Measurements from ENCODE around the gene RAI1.

The RAI1 gene

GRCh38 chr17:17763734-17764133 lies 82.5 kb downstream of the RAI1 start:
- no peak for DNase-seq (ENCODE audit: insufficient read length)
- TF ChIP-seq TAF1 (IDR thresholded peaks at IDR 0.05; ENCODE audit: borderline replicate concordance, low read depth, low read length) (no peak), POLR2AphosphoS5 (IDR thresholded peaks at IDR 0.05; ENCODE audit: low read depth, low read length) (no peak), POLR2A (IDR thresholded peaks at IDR 0.05; ENCODE audit: low read depth, low read length) (no peak)
- peak; percentile 74 for FAIRE-seq

DNA sequence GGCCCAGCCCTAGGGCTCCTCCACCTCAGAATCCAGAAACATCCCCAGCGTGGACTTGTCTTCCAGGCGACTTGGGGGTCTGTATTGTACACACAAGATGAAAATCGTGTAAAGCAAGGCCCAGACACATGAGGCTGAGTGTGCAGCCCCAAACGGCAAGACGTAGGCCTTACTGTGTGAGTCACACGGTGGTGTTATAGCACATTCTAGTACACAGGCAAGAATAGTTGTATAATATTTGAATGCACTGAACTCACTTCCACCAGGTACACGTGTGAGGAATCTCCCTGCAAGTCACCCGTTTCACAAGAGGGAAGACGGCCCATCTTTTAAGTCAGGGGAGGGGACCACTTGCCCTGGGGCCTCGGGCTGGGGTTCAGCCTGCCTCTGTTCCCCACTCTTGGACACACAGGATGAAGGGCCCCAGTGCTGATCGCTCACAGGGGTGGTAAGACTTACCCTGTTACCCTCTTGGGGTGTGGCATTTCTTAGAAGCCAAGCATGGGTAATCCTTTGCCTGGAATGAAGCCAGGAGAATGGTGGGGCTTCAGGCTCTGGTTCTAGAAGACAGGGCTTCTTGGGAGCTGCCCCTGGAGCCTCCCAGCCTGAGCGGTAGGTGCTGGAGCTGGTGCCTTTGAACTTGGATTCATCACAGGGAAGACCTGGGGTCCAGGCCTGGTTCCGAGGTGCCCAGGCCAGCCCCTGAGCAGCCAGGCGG lies 84.3 kb downstream of the RAI1 start:
- DNase-seq (ENCODE audit: insufficient read length): no peak
- TF ChIP-seq POLR2AphosphoS5 (IDR thresholded peaks at IDR 0.05; ENCODE audit: low read depth, low read length) (no peak), POLR2A (IDR thresholded peaks at IDR 0.05; ENCODE audit: low read depth, low read length) (no peak), TAF1 (IDR thresholded peaks at IDR 0.05; ENCODE audit: borderline replicate concordance, low read depth, low read length) (no peak)
- FAIRE-seq: peak; percentile 5

DNA sequence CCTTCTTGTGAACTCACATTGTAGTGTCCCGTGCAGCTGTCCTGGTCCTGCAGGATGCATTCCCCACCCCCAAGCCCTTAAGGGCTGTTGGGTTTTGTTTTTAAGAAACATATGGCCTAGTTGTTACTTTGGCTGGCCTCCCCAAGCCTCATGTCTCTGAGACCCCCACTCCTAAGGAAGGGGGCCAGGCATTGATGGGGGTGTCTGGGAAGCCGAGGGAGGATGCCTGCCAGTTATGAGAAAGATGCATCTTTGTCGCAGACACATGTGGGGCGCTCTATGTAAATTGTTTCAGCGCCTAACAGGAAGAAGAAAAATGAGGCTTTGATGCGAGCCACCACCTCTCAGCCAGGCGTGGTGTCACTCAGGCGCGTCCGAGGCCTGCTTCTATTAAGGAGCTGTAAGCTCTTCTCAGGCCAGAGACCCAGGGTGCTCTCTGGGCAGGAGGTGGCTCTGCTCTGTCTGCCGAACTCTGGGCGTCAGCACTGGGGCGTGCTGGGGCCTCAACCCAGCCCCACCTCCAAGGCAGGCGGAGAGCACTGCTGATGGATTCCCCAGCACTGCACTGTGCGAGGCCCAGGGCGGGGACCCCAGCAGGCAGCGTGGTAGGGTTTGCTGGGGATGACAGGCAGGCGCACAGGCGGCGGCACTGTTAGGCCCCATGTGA lies 85.0 kb downstream of the RAI1 start:
- 0 out of 2 replicates have a peak, but pooled peaks have one; percentile 42 for TF ChIP-seq POLR2AphosphoS5 (IDR thresholded peaks at IDR 0.05; ENCODE audit: low read depth, low read length)
- peak; percentile 72; the same call in 1 of the 2 replicates for TF ChIP-seq POLR2A (IDR thresholded peaks at IDR 0.05; ENCODE audit: low read depth, low read length)
- no peak for TF ChIP-seq TAF1 (IDR thresholded peaks at IDR 0.05; ENCODE audit: borderline replicate concordance, low read depth, low read length)
- FAIRE-seq (peak; percentile 88), DNase-seq (ENCODE audit: insufficient read length) (peak; percentile 71)

DNA sequence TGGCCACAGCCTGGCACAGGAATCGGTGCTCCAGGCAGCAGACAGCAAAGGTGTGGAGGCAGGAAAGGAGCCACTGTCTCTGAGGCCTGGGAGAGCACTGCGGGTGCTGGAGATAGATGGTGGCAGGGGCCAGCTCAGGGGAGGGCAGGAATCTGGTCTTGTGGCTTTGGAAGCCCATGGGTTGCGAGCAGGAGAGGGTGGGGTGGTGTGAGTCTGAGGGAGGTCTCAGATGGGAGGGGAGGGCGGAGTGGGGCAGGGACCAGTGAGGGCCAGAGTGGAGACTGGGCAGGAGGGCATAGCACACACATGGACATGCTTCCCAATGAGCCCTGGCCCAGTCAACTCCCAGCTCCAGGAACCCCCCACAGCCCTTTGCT lies 85.5 kb downstream of the RAI1 start:
- no peak for DNase-seq (ENCODE audit: insufficient read length)
- TF ChIP-seq POLR2A (IDR thresholded peaks at IDR 0.05; ENCODE audit: low read depth, low read length) (no peak), TAF1 (IDR thresholded peaks at IDR 0.05; ENCODE audit: borderline replicate concordance, low read depth, low read length) (no peak), POLR2AphosphoS5 (IDR thresholded peaks at IDR 0.05; ENCODE audit: low read depth, low read length) (no peak)
- FAIRE-seq: no peak

- TF ChIP-seq POLR2AphosphoS5 (IDR thresholded peaks at IDR 0.05; ENCODE audit: low read depth, low read length) (no peak), POLR2A (IDR thresholded peaks at IDR 0.05; ENCODE audit: low read depth, low read length) (no peak), TAF1 (IDR thresholded peaks at IDR 0.05; ENCODE audit: borderline replicate concordance, low read depth, low read length) (no peak)
- no peak for DNase-seq (ENCODE audit: insufficient read length)
- FAIRE-seq: no peak
Observed at GRCh38 chr17:17767154-17767869, 86.1 kb downstream of the RAI1 start.

DNA sequence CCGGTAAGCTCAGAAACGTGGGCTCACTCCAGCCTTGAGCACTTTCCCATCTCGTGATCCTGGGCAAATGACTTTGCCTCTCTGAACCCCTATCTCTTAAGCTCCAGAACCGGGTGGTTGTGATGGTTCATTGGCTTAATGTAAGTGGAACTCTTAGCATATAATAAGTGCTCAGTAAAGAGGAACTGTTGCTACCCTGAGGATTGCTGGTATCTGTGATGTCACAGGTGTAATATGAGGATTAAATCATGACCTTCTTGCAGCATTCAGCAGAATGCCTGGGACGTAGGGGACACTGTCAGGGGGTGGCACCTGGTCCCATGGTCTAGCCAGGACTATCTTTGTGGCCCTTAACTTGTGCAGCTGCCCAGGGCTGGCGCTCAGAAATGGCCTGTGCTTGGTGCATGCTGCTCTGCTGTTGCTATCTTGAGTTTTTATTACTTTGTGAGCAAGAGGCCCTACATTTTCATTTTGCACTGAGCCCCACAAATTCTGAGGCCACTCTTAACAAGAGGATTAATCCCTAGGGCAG lies 86.7 kb downstream of the RAI1 start:
- DNase-seq (ENCODE audit: insufficient read length) (no peak), FAIRE-seq (peak; percentile 69)
- TF ChIP-seq POLR2AphosphoS5 (IDR thresholded peaks at IDR 0.05; ENCODE audit: low read depth, low read length) (no peak), POLR2A (IDR thresholded peaks at IDR 0.05; ENCODE audit: low read depth, low read length) (no peak), TAF1 (IDR thresholded peaks at IDR 0.05; ENCODE audit: borderline replicate concordance, low read depth, low read length) (no peak)

DNA sequence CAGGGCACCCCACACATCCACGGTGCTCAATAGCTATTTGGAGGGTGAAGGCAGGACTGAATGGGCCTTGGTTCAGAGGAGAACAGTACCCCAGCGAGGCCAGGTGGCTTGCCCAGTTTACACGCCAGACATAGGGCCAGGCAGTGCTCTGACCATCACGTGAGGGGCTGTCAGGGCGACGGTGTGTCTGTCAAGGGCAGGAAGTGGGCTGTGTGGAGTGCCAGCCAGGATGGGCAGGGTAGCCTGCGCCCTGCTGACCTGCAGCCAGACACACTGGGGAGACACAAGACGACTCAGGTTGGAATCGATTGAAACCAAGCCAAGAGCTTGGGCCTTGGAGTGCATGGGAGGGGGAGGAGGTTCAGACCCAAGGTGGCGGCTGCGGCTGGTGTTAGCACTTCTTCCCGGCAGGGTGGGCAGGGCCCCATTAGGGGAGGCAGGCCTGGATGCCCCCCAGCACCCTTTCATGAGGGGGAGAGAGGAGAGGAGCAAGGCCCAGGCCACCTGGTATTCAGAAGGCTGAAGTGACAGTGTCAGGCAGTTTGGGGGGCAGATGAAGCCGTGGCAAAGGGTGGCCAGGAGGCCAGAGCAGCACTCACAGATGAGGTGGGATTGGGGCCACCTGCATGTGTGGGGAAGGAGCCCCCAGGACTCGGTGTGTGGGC lies 87.3 kb downstream of the RAI1 start:
- no peak for TF ChIP-seq TAF1 (IDR thresholded peaks at IDR 0.05; ENCODE audit: borderline replicate concordance, low read depth, low read length)
- no peak for TF ChIP-seq POLR2A (IDR thresholded peaks at IDR 0.05; ENCODE audit: low read depth, low read length)
- no peak for TF ChIP-seq POLR2AphosphoS5 (IDR thresholded peaks at IDR 0.05; ENCODE audit: low read depth, low read length)
- FAIRE-seq (no peak), DNase-seq (ENCODE audit: insufficient read length) (no peak)

- no peak for DNase-seq (ENCODE audit: insufficient read length)
- FAIRE-seq: no peak
- TF ChIP-seq POLR2A (IDR thresholded peaks at IDR 0.05; ENCODE audit: low read depth, low read length): no peak
- TF ChIP-seq POLR2AphosphoS5 (IDR thresholded peaks at IDR 0.05; ENCODE audit: low read depth, low read length): no peak
- no peak for TF ChIP-seq TAF1 (IDR thresholded peaks at IDR 0.05; ENCODE audit: borderline replicate concordance, low read depth, low read length)
Observed at GRCh38 chr17:17769869-17770631, 88.8 kb downstream of the RAI1 start.

DNA sequence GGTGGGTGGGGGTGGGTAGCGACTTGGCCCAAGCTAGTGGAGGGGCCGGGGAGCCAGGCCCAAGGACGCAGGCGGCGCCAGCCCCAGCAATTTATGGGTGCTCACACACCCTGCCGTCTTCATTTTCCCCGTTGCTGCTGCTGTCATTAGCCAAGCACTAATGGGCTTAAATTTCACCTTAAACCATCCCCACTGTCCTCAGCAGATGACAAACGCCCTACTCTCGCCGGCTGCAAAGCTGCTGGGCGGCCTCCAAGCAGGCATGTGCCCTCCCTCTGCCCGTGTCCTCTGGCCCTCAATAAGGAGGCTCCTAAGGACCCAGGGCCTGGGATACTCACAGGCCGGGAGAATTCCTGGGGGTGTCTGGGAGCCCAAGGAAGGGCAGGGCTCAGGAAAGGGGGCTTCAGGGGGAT lies 89.4 kb downstream of the RAI1 start:
- TF ChIP-seq POLR2AphosphoS5 (IDR thresholded peaks at IDR 0.05; ENCODE audit: low read depth, low read length) (no peak), POLR2A (IDR thresholded peaks at IDR 0.05; ENCODE audit: low read depth, low read length) (no peak)
- DNase-seq (ENCODE audit: insufficient read length) (no peak), FAIRE-seq (no peak)

DNA sequence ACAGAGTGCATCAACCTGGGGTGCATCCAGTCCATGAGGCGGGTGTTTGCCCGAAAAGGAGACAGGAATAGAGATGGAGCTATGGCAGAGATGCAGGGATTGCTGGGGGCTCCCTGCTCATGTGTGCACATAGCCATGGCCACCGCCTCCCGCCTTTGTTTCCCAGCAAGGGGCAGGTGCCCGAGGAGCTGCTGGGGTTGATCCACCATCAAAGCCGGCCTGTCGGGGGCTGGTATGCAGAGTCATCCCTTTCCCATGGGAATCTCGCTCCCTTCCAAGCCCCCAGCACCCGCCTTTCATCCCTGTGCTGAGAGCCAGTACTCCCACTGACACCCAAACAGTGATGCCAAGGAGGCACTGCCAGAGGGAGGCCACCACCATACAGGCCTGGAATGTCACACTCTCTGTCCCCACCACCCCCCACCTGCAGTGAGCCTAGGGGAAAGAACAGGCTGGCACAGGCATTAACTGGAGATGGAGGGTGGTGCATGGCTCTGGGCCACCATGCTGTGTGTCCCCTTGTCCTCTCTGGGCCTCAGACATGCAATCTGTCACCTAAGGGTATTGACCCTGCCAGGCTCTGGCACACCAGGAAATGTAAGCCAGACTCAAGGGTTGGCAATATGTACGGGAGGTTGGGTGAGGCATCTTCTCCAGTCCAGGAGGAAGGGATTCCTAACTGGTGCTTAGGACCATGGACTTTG lies 90.4 kb downstream of the RAI1 start:
- FAIRE-seq (no peak), DNase-seq (ENCODE audit: insufficient read length) (no peak)
- TF ChIP-seq POLR2A (IDR thresholded peaks at IDR 0.05; ENCODE audit: low read depth, low read length) (no peak), POLR2AphosphoS5 (IDR thresholded peaks at IDR 0.05; ENCODE audit: low read depth, low read length) (no peak), TAF1 (IDR thresholded peaks at IDR 0.05; ENCODE audit: borderline replicate concordance, low read depth, low read length) (no peak)
